ENCODE results near the gene WNT16.
A peak's percentile ranks its signal among the peaks of the same experiment; 100 is the strongest.
"Not testable (repeated sequence)": the region's sequence is repeated elsewhere in the genome, so short reads cannot be mapped to it uniquely, and the experiment has no call there.

WNT16 gene

DNA sequence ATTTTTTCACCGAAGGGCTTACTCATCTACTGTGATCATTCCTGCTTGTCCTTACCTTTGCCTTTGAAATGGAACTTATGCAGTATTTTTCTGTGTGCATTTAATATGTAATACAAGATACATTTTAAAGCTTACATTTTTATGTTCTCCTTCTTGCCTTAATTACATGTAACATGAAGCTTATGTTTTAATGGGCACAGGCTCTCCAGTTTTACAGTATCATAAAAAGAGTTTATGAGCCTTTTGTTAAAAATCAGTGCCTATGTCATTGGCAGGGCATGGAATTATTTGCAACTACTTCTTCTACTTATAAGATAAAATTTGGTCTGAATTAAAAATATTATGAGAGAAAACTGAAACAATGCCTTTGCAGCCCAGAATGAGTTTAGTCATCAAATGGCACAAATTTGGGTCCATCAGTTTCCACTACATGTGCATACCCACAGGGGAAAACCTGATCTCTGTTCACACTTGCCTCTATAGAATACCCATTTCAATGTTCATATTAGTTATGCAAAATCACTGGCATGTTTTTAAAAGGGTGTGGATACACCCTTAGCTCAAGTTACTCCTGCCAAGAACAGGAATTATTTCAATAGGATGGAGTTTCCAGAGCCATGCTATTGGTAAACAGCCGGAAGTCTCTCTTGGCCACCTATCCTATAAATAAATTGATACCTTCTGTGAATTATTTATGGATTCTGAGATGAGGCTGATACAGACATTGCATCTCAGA lies 27.9 kb upstream of the WNT16 start:
- H3K9me3 Mint-ChIP-seq = no peaks in the 10 kb centered on the region
- no peak overlapping the region for H3K27ac Mint-ChIP-seq
- H3K4me1 Mint-ChIP-seq (ENCODE audit: low read depth) = no peaks in the 10 kb centered on the region
- H3K36me3 Mint-ChIP-seq (ENCODE audit: low read depth) = no peaks in the 10 kb centered on the region
- no peak overlapping the region for H3K4me3 Mint-ChIP-seq
- H3K27me3 Mint-ChIP-seq = peaks cover 9% of the 10 kb centered on the region

DNA sequence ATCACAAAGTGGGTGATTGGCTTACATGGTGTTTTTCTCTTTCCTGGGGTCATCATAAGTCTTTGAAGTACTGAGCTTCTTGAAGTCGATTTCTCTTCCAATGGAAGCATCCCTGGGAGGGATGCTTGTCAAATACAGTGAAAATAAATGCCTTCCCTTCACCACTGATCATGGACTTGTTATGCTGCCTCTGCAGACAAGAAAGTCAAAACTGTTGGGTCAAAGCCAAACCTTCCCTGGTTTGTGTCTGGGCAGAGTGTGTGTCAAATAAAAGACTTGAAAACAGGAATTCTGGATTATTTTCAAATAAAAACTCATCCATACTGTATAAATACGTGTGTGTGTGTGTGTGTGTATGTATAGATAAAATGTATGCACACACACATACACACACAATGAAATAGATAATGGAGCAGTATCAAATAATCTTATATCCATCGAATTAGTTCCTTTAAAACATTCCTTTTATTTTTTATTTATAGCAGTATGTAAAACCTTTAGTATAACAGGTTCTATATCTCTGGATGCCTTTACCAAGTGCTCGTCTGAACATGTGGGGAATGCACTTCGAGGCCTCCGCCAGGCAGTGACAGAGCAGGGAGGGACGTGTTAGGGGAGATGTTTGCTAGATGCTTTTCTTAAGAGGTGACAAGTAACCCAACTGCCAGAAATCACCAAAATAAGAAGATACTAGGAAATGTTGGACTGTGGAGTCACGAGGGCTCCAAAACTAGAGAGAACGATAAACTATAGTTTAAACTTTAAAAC lies 27.2 kb upstream of the WNT16 start:
- H3K36me3 Mint-ChIP-seq (ENCODE audit: low read depth) = no peaks in the 10 kb centered on the region

DNA sequence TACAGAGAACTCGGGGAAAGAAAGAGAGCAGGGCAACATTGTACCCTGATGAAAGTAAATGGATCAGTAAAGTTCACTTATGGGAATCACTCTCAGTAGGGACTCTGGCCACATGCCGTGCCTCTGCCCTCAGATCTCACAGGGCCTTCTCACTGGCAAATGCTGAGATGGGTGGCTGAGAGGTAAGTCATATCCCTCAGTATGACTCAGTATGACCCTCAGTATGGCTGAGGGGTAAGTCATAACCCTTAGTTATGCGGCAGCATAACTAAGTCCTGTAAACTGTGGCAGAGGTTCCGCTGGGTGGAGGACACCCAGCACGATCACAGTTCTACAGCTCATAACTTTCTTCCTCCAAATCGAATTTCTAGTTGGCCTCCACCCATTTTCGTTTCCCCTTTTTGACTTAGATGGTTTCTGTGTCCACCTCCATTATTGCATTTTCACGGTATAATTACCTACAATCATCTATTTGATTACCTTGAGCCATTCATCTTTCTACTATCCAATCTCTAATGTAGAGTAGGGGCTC lies 26.5 kb upstream of the WNT16 start:
- Mint-ChIP-seq H3K27ac (no peak overlapping the region), H3K4me1 (ENCODE audit: low read depth) (peaks cover 12% of the 10 kb centered on the region), H3K27me3 (peaks cover 15% of the 10 kb centered on the region), H3K9me3 (no peaks in the 10 kb centered on the region), H3K36me3 (ENCODE audit: low read depth) (no peaks in the 10 kb centered on the region), H3K4me3 (no peak overlapping the region)

More for the DNA sequence above, 27.2 kb upstream of the WNT16 start:
- Mint-ChIP-seq H3K4me3 (no peak overlapping the region), H3K27ac (no peak overlapping the region), H3K9me3 (no peaks in the 10 kb centered on the region), H3K27me3 (peaks cover 13% of the 10 kb centered on the region), H3K4me1 (ENCODE audit: low read depth) (peaks cover 6% of the 10 kb centered on the region)

DNA sequence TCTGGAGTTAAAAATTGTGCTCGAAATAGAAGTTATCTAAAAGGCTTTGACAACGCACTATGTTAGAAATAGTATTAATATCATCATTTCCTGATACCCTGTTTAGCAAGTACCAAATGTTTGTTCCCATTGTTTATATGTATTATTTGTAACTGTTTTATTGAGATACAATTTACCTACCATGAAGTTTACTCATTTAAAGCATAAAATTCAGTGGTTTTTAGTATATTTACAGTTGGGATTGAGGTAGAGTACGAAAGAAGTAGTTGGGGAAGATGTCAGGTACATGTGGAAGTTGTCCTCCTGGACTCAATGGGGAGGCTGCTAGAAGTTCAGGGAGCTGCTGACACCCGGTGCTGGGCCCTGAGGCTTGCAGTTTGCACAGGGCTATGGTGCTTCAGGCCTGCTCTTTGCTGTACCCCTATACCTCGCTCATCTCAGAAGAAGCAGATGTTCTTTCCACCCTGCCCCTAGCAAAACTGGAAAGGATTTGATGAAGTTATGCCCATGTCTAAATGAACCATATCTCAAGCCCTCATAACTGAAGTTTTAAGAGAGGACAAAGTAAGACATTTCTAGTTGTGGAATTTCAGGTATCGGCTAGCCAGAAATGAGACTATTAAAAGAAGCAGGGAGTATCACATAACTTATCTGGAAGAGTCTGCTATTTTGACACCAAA lies 25.2 kb upstream of the WNT16 start:
- H3K36me3 Mint-ChIP-seq (ENCODE audit: low read depth) = no peaks in the 10 kb centered on the region
- no peak overlapping the region for H3K4me3 Mint-ChIP-seq
- H3K9me3 Mint-ChIP-seq = no peaks in the 10 kb centered on the region
- H3K27me3 Mint-ChIP-seq = peaks cover 22% of the 10 kb centered on the region
- H3K27ac Mint-ChIP-seq = no peak overlapping the region
- H3K4me1 Mint-ChIP-seq (ENCODE audit: low read depth) = peaks cover 14% of the 10 kb centered on the region

DNA sequence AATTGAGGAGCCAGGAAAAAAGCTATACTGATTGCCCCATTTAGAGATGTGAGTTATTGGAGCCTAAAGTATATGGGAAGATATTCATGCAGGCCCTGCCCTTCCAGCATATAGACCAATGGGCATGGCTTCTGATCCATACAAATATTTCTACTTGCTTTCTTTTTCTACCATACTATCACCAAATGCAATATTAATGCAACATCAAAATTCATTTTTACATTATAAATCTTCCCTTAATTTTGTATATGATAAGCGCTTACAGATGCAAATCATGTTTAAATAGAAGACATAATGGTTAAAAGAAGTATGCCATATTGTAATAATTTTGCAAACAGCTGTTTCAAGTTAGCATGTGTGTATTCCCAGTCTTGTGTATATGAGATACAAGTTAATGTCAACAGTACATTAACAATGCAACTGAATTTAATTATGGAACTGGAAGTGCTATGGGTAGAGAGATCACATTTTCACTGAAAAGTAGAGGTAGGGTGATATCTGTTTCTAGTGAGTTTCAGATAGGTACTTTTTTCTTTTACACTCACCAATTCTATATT lies 24.6 kb upstream of the WNT16 start:
- Mint-ChIP-seq H3K36me3 (ENCODE audit: low read depth) (no peaks in the 10 kb centered on the region), H3K9me3 (no peaks in the 10 kb centered on the region), H3K4me1 (ENCODE audit: low read depth) (peaks cover 14% of the 10 kb centered on the region), H3K27ac (no peak overlapping the region), H3K27me3 (peaks cover 26% of the 10 kb centered on the region), H3K4me3 (no peak overlapping the region)

DNA sequence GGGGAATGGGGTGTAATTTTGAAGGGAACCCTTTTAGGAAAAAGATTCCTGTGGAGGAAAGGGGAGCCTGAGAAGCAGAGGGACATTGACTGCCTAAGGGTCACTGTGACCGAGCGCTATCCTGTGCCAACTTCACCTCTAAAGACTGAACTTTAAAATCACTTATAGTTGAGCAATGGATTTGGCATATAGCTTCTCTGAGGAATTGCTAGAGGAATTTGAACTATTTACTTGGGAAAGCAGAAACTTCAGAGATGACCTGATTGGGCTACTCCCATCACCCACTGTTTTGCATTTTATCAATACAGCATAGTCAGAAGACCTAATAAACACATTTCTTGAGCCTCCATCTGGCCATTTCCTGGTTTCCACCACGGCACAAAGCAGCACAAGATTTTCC lies 23.7 kb upstream of the WNT16 start:
- peaks cover 4% of the 10 kb centered on the region for H3K9me3 Mint-ChIP-seq
- no peaks in the 10 kb centered on the region for H3K36me3 Mint-ChIP-seq (ENCODE audit: low read depth)
- H3K27ac Mint-ChIP-seq = no peak overlapping the region
- peaks cover 26% of the 10 kb centered on the region for H3K27me3 Mint-ChIP-seq
- H3K4me3 Mint-ChIP-seq = no peak overlapping the region
- peaks cover 14% of the 10 kb centered on the region for H3K4me1 Mint-ChIP-seq (ENCODE audit: low read depth)

DNA sequence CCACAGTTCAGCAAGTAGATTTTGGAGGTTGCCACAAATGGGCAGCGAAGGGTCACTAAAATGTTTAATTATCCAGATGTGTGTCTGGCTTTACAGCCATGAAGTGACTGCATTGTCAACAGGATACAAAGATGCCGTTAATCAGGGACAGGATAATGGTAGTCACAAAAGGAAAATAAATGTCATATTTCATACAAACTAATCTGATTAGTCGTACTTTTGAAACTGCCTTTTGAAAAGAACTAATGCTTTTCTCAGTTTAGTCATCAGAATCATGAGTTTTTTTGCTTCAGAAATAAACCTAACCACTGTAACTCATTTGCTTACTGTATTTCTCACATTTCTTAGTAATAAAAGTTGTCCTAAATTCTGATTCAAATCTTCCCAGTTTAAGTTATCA lies 22.2 kb upstream of the WNT16 start:
- no peaks in the 10 kb centered on the region for H3K36me3 Mint-ChIP-seq (ENCODE audit: low read depth)
- H3K27me3 Mint-ChIP-seq = peaks cover 32% of the 10 kb centered on the region
- H3K4me3 Mint-ChIP-seq = no peak overlapping the region
- peak overlapping the region; percentile 65 for H3K27ac Mint-ChIP-seq
- peaks cover 14% of the 10 kb centered on the region for H3K4me1 Mint-ChIP-seq (ENCODE audit: low read depth)
- H3K9me3 Mint-ChIP-seq = peaks cover 9% of the 10 kb centered on the region

DNA sequence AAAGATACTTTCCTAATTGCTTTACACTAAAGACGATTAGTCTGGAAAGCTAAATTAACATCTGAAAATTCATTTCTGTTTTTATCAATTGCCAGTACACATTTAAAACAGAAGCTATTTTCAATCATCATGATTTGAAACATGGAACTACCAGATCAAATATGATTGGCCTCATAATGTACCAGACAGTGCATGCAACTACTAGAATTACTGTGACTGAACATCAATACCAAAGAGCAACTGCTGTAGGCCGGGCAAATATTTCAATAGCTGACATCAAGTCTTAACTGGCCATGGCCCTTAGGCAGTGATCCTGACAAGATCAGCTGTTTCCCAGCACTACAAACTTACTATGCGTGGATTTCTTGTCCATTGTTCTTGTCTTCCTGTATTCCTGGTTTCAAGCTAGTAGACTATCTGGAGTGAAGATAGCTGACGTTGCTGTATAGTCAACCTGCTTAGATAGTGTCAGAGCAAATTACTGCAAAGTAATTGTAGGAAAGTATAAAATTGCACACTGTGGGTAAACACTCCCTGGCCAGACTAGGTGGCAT lies 21.7 kb upstream of the WNT16 start:
- H3K27me3 Mint-ChIP-seq = peaks cover 32% of the 10 kb centered on the region
- no peaks in the 10 kb centered on the region for H3K36me3 Mint-ChIP-seq (ENCODE audit: low read depth)
- peaks cover 14% of the 10 kb centered on the region for H3K4me1 Mint-ChIP-seq (ENCODE audit: low read depth)
- no peak overlapping the region for H3K27ac Mint-ChIP-seq
- H3K9me3 Mint-ChIP-seq = peaks cover 9% of the 10 kb centered on the region
- no peak overlapping the region for H3K4me3 Mint-ChIP-seq

DNA sequence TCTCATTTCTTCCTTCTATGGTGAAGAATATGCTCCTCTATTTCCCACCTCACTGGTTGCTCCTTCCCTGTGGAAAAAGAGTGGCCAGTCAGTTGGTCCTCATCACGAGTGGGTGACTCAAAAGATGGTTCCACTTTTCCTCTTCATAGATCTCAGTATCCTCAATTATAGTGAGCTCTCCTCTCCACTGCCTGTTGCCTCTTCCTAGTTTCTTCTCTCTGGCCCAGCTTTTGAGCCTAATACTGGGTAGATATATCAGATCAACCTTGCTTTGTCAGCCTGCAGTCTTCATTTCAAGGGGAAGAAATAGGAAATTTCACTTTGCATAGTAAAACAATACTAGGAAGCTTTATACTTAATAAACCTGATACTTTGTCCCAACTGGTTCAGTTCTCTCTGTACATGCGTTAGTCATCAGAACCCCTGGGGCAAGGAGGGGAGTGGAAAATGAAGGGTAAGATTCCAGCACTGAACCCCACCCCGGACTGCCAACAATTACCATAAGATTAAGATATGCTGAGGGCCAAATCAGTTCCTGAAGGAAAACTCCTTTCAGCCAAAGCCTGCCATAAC lies 15.5 kb upstream of the WNT16 start:
- Mint-ChIP-seq H3K4me1 (ENCODE audit: low read depth) (peaks cover 10% of the 10 kb centered on the region), H3K4me3 (no peak overlapping the region), H3K9me3 (peaks cover 9% of the 10 kb centered on the region), H3K36me3 (ENCODE audit: low read depth) (no peaks in the 10 kb centered on the region), H3K27ac (no peak overlapping the region), H3K27me3 (peaks cover 35% of the 10 kb centered on the region)

DNA sequence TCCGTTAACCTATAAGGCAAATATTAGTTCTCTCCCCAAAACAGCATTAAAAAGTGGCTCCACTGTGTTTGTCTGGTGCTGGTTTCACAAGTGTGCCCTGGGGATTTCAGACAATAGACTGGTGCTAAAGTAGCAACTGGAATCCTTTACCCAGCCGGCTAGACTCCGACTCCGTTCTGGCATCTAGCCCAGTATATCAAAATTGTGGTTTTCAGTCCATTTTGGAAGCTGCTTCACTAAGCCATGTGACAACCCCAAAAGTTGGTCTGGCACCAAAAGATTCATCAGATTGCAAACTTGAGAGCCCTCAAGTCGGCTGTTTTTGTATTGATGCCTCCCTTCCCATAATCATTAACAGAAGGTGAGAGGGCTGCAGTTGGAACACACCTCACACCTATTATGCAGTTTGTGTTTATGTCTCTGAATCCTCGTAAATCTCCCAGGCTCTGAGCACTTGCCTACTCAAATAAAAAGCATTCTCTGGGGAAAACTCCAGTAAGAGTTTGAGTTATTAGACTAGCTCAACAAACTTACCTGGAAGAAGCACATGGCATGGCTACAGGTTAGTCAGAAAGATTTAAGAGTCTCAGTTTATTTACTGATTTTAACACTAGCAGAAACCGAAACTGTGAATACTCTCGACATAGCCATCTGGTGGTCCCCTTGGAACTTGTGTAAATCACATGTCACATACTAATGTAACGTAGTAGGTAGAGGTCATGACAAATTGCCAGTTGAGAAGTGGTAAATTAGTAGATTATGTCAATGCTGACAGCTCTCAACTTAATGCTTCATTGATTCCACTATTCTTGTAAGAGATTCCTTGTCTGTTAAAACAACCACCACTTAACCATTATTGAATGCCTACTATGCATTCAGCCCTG lies 14.8 kb upstream of the WNT16 start:
- Mint-ChIP-seq H3K4me1 (ENCODE audit: low read depth) (peaks cover 10% of the 10 kb centered on the region), H3K27me3 (peaks cover 29% of the 10 kb centered on the region), H3K9me3 (peaks cover 9% of the 10 kb centered on the region), H3K4me3 (no peak overlapping the region), H3K36me3 (ENCODE audit: low read depth) (no peaks in the 10 kb centered on the region), H3K27ac (no peak overlapping the region)

DNA sequence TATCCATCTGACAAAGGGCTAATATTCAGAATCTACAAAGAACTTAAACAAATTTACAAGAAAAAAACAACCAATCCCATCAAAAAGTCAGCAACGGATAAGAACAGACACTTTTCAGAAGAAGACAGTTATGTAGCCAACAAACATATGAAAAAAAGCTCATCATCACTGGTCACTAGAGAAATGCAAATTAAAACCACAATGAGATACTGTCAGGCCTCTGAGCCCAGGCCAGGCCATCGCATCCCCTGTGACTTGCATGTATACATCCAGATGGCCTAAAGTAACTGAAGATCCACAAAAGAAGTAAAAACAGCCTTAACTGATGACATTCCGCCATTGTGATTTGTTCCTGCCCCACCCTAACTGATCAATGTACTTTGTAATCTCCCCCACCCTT lies 13.6 kb upstream of the WNT16 start:
- H3K27me3 Mint-ChIP-seq = peaks cover 29% of the 10 kb centered on the region
- not testable (repeated sequence) for H3K4me3 Mint-ChIP-seq; H3K27ac Mint-ChIP-seq; H3K9me3 Mint-ChIP-seq; H3K36me3 Mint-ChIP-seq (ENCODE audit: low read depth)
- H3K4me1 Mint-ChIP-seq (ENCODE audit: low read depth) = peaks cover 10% of the 10 kb centered on the region

DNA sequence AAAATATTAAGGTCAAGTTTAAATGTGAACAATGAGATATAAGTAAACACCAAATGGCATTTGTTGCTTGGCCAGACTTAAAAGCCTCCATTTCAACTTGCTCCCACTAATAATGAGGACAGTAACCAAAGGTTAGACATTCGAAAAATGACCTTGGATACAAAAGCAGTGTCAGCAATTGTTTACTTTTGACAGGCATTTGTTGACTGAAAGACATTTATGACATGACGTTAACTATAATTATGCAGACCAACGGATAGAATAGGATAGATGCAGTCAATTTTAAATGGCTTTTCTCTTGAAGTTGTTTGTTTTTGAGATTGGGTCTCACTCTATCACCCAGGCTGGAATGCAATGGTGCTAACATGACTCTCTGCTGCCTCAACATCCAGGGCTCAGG lies 6.3 kb upstream of the WNT16 start:
- Mint-ChIP-seq H3K36me3 (ENCODE audit: low read depth) (no peaks in the 10 kb centered on the region), H3K27me3 (peaks cover 30% of the 10 kb centered on the region), H3K9me3 (no peaks in the 10 kb centered on the region), H3K27ac (no peak overlapping the region), H3K4me3 (no peak overlapping the region), H3K4me1 (ENCODE audit: low read depth) (no peaks in the 10 kb centered on the region)

DNA sequence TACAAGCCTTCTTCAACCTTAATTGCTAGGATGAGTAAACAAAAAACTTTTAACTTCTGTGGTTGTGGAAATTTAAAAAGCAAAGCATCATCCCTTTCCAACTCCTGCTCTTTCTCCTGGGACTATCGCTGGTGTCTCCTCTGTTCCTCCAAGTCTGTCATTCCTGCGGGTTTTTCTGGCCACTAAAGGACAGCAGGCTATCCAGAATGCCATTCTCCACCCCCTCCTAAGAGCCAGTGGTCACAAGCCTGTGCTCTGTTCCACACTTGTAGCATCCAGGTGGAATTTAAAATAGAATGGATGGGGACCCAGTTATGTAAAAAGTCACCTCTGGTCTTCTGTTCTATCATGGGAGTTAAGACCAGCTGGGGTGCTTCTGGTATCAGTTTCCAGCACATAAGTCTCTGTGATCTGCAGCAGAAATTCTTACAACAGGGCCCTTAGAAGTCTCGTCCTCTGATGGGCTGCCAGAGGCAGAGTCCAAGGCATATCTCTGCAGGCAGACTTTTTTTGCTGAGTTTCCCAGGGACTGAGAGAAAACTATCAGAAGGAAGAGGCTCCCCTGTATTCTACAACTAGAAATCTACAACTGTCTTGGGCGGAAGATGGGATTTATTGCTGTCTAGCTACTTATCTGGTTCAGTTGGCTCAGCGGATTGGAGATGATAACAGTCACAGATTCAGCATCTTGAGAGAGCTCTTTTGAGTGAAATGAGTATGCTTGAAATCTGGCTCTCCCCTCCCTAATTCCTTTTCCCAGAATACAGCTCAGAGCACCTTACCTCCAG lies 5.1 kb upstream of the WNT16 start:
- no peaks in the 10 kb centered on the region for H3K36me3 Mint-ChIP-seq (ENCODE audit: low read depth)
- no peaks in the 10 kb centered on the region for H3K9me3 Mint-ChIP-seq
- H3K4me3 Mint-ChIP-seq = no peak overlapping the region
- H3K27me3 Mint-ChIP-seq = peaks cover 43% of the 10 kb centered on the region
- H3K4me1 Mint-ChIP-seq (ENCODE audit: low read depth) = peaks cover 8% of the 10 kb centered on the region
- H3K27ac Mint-ChIP-seq = no peak overlapping the region
